Measurements from ENCODE around the gene VCAN.

VCAN gene

DNA sequence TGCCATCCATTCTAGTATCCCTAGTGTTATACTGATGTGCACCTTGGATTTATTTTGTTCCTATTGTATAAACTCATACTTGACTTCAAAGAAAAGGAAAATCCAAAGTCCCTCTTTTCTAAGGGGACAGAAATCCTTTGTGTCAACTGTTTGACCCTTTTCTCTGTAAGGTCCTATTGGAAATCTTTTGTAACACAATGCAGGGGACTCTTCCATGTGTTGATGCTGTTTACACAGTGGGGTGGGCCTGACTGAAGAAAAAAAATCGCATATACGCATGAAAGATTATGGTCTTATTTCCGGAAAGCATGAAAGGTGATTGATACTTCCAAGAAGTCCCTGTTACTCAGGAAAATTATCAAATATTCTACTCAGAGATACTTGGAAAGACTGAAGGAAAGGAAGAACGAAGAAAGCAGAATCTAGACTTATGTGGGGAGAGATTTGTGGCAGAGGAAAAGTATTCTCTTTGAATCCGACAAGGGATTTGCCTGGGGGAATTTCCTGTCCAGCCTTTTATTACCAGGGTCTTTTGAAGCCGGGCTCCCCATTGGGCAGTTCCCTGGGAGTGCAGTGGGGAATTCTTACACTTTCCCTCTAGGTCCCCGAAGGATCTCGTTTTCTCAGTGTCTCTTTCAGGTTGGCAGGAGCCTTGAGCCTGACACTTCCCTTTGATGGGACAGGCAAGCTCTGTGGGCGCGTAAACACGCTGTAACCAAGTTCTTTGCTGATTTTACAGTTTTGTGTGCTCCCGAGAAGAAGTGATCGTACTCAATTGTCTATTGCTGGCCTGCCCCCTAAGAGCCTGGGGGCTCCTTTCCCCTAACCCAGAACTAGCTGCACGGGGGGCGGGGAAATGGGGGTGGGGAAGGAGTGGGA, 779 bp upstream of the VCAN start:
- H3K36me3 ChIP-seq (ENCODE audit: control insufficient read depth, low read length) = no peaks in the 10 kb centered on the region
- no peaks in the 10 kb centered on the region for H4K20me1 ChIP-seq (ENCODE audit: control insufficient read depth, insufficient read depth, low read depth, low read length)
- H3K79me2 ChIP-seq (ENCODE audit: control insufficient read depth, low read length) = no peaks in the 10 kb centered on the region
- H3K9me2 ChIP-seq (replicated peaks; ENCODE audit: control insufficient read depth, low read length) = no peaks in the 10 kb centered on the region
- no peaks in the 10 kb centered on the region for H3F3A ChIP-seq (ENCODE audit: control insufficient read depth, insufficient read depth)
- TF ChIP-seq, protein P1, sequence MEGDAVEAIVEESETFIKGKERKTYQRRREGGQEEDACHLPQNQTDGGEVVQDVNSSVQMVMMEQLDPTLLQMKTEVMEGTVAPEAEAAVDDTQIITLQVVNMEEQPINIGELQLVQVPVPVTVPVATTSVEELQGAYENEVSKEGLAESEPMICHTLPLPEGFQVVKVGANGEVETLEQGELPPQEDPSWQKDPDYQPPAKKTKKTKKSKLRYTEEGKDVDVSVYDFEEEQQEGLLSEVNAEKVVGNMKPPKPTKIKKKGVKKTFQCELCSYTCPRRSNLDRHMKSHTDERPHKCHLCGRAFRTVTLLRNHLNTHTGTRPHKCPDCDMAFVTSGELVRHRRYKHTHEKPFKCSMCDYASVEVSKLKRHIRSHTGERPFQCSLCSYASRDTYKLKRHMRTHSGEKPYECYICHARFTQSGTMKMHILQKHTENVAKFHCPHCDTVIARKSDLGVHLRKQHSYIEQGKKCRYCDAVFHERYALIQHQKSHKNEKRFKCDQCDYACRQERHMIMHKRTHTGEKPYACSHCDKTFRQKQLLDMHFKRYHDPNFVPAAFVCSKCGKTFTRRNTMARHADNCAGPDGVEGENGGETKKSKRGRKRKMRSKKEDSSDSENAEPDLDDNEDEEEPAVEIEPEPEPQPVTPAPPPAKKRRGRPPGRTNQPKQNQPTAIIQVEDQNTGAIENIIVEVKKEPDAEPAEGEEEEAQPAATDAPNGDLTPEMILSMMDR (IDR thresholded peaks at IDR 0.05; ENCODE audit: low read depth, low read length, poor library complexity, severe bottlenecking) = no peak
- no peak; the same call in 1 of the 2 replicates for TF ChIP-seq EZH2phosphoT487 (IDR thresholded peaks at IDR 0.05; ENCODE audit: borderline replicate concordance, low read length)
- H3K4me1 ChIP-seq (ENCODE audit: control insufficient read depth, low read length) = peaks cover 5% of the 10 kb centered on the region; the same call in 1 of the 2 replicates
- H3K4me2 ChIP-seq (ENCODE audit: low read length) = no peak overlapping the region
- H3K27me3 ChIP-seq (ENCODE audit: control insufficient read depth, low read length) = peaks cover 79% of the 10 kb centered on the region
- H3K4me3 ChIP-seq (ENCODE audit: low read length) = no peak overlapping the region
- H3K9me3 ChIP-seq (ENCODE audit: control insufficient read depth, insufficient read depth, low read length) = no peaks in the 10 kb centered on the region
- no peak overlapping the region for H3K27ac ChIP-seq (ENCODE audit: low read depth, low read length)

DNA sequence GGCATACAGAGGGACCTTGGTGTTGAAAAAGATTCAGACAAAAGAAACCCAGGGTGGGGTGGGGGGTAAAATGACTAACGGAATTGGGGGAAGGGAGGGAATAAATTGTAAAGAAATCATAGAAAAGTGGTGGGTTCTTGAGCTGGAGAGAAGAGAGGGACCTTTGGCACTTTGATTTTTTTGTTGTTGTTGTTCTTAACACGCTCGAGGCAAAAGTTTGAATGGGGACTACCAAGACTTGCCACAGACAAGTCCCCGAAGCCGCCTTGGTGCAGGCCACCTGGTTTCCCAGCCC, 616 bp downstream of the VCAN start:
- no peaks in the 10 kb centered on the region for H3K9me3 ChIP-seq (ENCODE audit: control insufficient read depth, insufficient read depth, low read length)
- H3K27me3 ChIP-seq (ENCODE audit: control insufficient read depth, low read length) = peaks cover 82% of the 10 kb centered on the region
- H3F3A ChIP-seq (ENCODE audit: control insufficient read depth, insufficient read depth) = no peaks in the 10 kb centered on the region
- no peak overlapping the region for H3K4me3 ChIP-seq (ENCODE audit: low read length)
- TF ChIP-seq EZH2phosphoT487 (IDR thresholded peaks at IDR 0.05; ENCODE audit: borderline replicate concordance, low read length) = no peak
- TF ChIP-seq, protein P1 (IDR thresholded peaks at IDR 0.05; ENCODE audit: low read depth, low read length, poor library complexity, severe bottlenecking) = no peak
- no peaks in the 10 kb centered on the region for H3K79me2 ChIP-seq (ENCODE audit: control insufficient read depth, low read length)
- no peaks in the 10 kb centered on the region for H3K9me2 ChIP-seq (replicated peaks; ENCODE audit: control insufficient read depth, low read length)
- H3K27ac ChIP-seq (ENCODE audit: low read depth, low read length) = no peak overlapping the region
- H3K4me1 ChIP-seq (ENCODE audit: control insufficient read depth, low read length) = peaks cover 5% of the 10 kb centered on the region; the same call in 1 of the 2 replicates
- H4K20me1 ChIP-seq (ENCODE audit: control insufficient read depth, insufficient read depth, low read depth, low read length) = no peaks in the 10 kb centered on the region
- no peak overlapping the region for H3K4me2 ChIP-seq (ENCODE audit: low read length)
- no peaks in the 10 kb centered on the region for H3K36me3 ChIP-seq (ENCODE audit: control insufficient read depth, low read length)

DNA sequence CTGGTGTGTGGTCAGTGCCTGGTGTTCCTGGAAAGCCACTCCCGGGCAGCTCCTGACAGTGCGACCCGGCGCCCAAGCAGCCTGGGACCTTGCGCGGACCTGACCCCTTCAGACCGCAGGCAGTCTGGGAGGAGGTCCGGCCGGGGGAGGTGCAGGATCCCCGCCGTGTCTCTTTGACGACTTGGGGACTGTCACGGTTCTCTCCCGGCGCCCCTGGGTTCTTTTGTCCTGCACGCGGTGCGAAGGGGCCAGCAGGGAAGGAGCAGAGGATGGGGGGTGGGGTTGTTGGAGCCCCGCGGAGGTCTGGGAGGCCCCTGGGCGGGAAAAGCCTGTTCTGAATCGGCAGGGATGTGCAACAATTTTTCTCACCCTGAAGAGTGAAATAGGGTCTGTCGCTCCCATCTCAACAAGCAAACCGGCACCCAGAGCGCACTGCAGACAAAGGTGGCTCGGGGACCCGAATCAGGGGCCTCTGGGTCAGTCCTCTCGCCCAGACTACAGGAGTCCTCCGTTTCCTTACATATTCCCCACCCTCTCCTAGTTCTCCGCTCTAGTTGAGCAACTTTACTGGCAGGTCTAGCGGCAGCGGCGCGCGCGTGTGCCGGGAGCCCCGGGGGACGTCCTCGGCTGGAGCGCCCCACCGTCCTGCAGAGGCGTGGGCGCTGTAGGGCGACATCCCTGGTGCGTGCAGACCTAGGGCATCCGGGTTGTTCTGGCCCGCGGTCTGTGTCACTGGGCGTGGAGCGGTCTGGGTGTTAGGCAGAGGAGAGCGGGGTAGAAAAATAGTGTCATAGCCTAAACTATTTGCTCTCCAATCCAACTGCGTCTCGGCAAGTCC, 1.2 kb downstream of the VCAN start:
- H4K20me1 ChIP-seq (ENCODE audit: control insufficient read depth, insufficient read depth, low read depth, low read length) = no peaks in the 10 kb centered on the region
- no peak overlapping the region for H3K27ac ChIP-seq (ENCODE audit: low read depth, low read length)
- no peak overlapping the region for H3K4me2 ChIP-seq (ENCODE audit: low read length)
- H3K9me3 ChIP-seq (ENCODE audit: control insufficient read depth, insufficient read depth, low read length) = no peaks in the 10 kb centered on the region
- TF ChIP-seq, protein P1 (IDR thresholded peaks at IDR 0.05; ENCODE audit: low read depth, low read length, poor library complexity, severe bottlenecking) = no peak
- TF ChIP-seq EZH2phosphoT487 (IDR thresholded peaks at IDR 0.05; ENCODE audit: borderline replicate concordance, low read length) = no peak
- H3F3A ChIP-seq (ENCODE audit: control insufficient read depth, insufficient read depth) = no peaks in the 10 kb centered on the region
- no peaks in the 10 kb centered on the region for H3K36me3 ChIP-seq (ENCODE audit: control insufficient read depth, low read length)
- no peaks in the 10 kb centered on the region for H3K9me2 ChIP-seq (replicated peaks; ENCODE audit: control insufficient read depth, low read length)
- H3K79me2 ChIP-seq (ENCODE audit: control insufficient read depth, low read length) = no peaks in the 10 kb centered on the region
- H3K4me3 ChIP-seq (ENCODE audit: low read length) = no peak overlapping the region
- H3K27me3 ChIP-seq (ENCODE audit: control insufficient read depth, low read length) = peaks cover 77% of the 10 kb centered on the region
- H3K4me1 ChIP-seq (ENCODE audit: control insufficient read depth, low read length) = peaks cover 5% of the 10 kb centered on the region; the same call in 1 of the 2 replicates
